Measurements from ENCODE around the gene WIPI1.
"Not testable (repeated sequence)": the region's sequence is repeated elsewhere in the genome, so short reads cannot be mapped to it uniquely, and the experiment has no call there.

DNA sequence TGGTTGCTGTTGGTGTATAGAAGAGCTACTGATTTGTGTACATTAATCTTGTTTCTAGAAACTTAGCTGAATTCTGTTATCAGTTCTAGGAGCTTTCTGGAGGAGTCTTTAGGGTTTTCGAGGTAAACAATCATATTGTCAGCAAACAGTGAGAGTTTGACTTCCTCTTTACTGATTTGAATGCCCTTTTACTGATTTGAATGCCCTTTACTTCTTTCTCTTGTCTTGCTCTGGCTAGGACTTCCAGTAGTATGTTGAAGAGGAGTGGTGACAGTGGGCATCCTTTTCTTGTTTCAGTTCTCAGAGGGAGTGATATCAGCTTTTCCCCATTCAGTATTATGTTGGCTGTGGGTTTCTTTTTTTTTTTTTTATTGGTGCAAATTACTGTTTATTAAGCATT is 49.6 kb downstream of the WIPI1 start:
- TF ChIP-seq, protein P1, sequence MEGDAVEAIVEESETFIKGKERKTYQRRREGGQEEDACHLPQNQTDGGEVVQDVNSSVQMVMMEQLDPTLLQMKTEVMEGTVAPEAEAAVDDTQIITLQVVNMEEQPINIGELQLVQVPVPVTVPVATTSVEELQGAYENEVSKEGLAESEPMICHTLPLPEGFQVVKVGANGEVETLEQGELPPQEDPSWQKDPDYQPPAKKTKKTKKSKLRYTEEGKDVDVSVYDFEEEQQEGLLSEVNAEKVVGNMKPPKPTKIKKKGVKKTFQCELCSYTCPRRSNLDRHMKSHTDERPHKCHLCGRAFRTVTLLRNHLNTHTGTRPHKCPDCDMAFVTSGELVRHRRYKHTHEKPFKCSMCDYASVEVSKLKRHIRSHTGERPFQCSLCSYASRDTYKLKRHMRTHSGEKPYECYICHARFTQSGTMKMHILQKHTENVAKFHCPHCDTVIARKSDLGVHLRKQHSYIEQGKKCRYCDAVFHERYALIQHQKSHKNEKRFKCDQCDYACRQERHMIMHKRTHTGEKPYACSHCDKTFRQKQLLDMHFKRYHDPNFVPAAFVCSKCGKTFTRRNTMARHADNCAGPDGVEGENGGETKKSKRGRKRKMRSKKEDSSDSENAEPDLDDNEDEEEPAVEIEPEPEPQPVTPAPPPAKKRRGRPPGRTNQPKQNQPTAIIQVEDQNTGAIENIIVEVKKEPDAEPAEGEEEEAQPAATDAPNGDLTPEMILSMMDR (IDR thresholded peaks at IDR 0.05; ENCODE audit: low read depth, low read length) = not testable (repeated sequence)
- not testable (repeated sequence) for TF ChIP-seq EZH2phosphoT487 (IDR thresholded peaks at IDR 0.05; ENCODE audit: low read depth)

All from OCI-LY3 (cell line).